IMR-90 (cell line): Measurements from ENCODE around the gene CLRN3. TPM values are rescaled to one million over a fixed set of nuclear protein-coding genes. Genes with fewer than 3 reads are reported as not detected.

Source experiments
- ATAC-seq: fragments of 200-7000 bp; cut with Tn5 transposase; 2 replicates; pipeline ENCODE4 v1.9.1; 2020; ENCODE audit warnings: low read depth, mild to moderate bottlenecking, moderate library complexity
- BruUV-seq: library from RNA; stranded (reverse); fragments of 400-500 nt; replicated peaks from 2 replicates; lab custom pipeline; 2021; lab: Mats Ljungman, UMichigan
- CTCF ChIA-PET: fragments of 300-600 bp; formaldehyde crosslinking; extraction: SDS; loops from one replicate; lab custom pipeline; 2021; ENCODE audit warnings: antibody characterized with exemption; lab: Yijun Ruan, JAX
- POLR2A ChIA-PET: fragments of 300-600 bp; sonication (Branson Sonifier 250); formaldehyde crosslinking; loops from one replicate; lab custom pipeline; 2022; ENCODE audit warnings: antibody characterized with exemption; ENCODE audit not compliant: unreplicated experiment; lab: Charles Lee
- DNase-seq: peaks from one replicate; pipeline ENCODE4 v3.0.0; 2013
- H2AFZ ChIP-seq: replicated peaks from 2 replicates; pipeline ENCODE3; 2013; ENCODE audit warnings: low read length, mild to moderate bottlenecking; ENCODE audit not compliant: poor library complexity
- H2AK5ac ChIP-seq: 2 replicates; pipeline ENCODE4 v1.6.1; 2013; ENCODE audit warnings: low read depth, low read length, inconsistent platforms
- H2AK9ac ChIP-seq: replicated peaks from 2 replicates; pipeline ENCODE3; 2013; ENCODE audit warnings: mild to moderate bottlenecking, low read depth, low read length, moderate library complexity; ENCODE audit not compliant: poor library complexity
- H2BK120ac ChIP-seq: 2 replicates; pipeline ENCODE4 v1.6.1; 2013; ENCODE audit warnings: low read depth, low read length, inconsistent platforms
- H2BK15ac ChIP-seq: 3 replicates; pipeline ENCODE4 v1.6.1; 2013; ENCODE audit warnings: low read depth, low read length, inconsistent platforms
- H2BK20ac ChIP-seq: 2 replicates; pipeline ENCODE4 v1.6.1; 2013; ENCODE audit warnings: low read depth, mild to moderate bottlenecking, inconsistent platforms, low read length, moderate library complexity
- H2BK5ac ChIP-seq: 2 replicates; pipeline ENCODE4 v1.6.1; 2013; ENCODE audit warnings: mild to moderate bottlenecking, low read depth, low read length, inconsistent platforms; ENCODE audit not compliant: poor library complexity, severe bottlenecking
- H3K14ac ChIP-seq: replicated peaks from 2 replicates; pipeline ENCODE4 v1.6.1; 2013; ENCODE audit warnings: low read depth, low read length, inconsistent platforms
- H3K18ac ChIP-seq: 2 replicates; pipeline ENCODE4 v1.6.1; 2013; ENCODE audit warnings: low read depth, low read length, control low read depth
- H3K23ac ChIP-seq: 2 replicates; pipeline ENCODE4 v1.6.1; 2013; ENCODE audit warnings: low read depth, low read length, inconsistent platforms
- H3K27ac ChIP-seq: 2 replicates; pipeline ENCODE4 v1.5.1; 2013; ENCODE audit warnings: mild to moderate bottlenecking, control low read depth, low read length; ENCODE audit not compliant: insufficient read depth
- H3K27me3 ChIP-seq: 2 replicates; pipeline ENCODE4 v1.6.1; 2013; ENCODE audit warnings: low read length; ENCODE audit not compliant: control insufficient read depth, insufficient read depth
- H3K36me3 ChIP-seq: 2 replicates; pipeline ENCODE4 v1.6.1; 2013; ENCODE audit warnings: low read length, mixed read lengths; ENCODE audit not compliant: control insufficient read depth, insufficient read depth
- H3K4ac ChIP-seq: 2 replicates; pipeline ENCODE4 v1.6.1; 2013; ENCODE audit warnings: low read depth, low read length, inconsistent platforms
- H3K4me1 ChIP-seq: 2 replicates; pipeline ENCODE4 v1.6.1; 2013; ENCODE audit warnings: low read length, mixed read lengths; ENCODE audit not compliant: control insufficient read depth, insufficient read depth
- H3K4me2 ChIP-seq: 2 replicates; pipeline ENCODE4 v1.6.1; 2013; ENCODE audit warnings: low read depth, mild to moderate bottlenecking, control low read depth, low read length, moderate library complexity
- H3K4me3 ChIP-seq: 2 replicates; pipeline ENCODE4 v1.5.1; 2013; ENCODE audit warnings: low read depth, mild to moderate bottlenecking, control low read depth, low read length, moderate library complexity; ENCODE audit not compliant: insufficient read depth
- H3K56ac ChIP-seq: 2 replicates; pipeline ENCODE4 v1.6.1; 2013; ENCODE audit warnings: low read length, inconsistent platforms; ENCODE audit not compliant: insufficient read depth; ENCODE audit errors: extremely low read depth
- H3K79me1 ChIP-seq, 2 experiments: 2 replicates each; pipeline ENCODE4 v1.6.1; 2013; ENCODE audit warnings: low read length in 2 of 2, inconsistent platforms in 1 of 2, low read depth in 1 of 2
- H3K9ac ChIP-seq: 2 replicates; pipeline ENCODE4 v1.6.1; 2013; ENCODE audit warnings: low read depth, low read length, control low read depth
- H3K9me1 ChIP-seq: 2 replicates; pipeline ENCODE4 v1.6.1; 2013; ENCODE audit warnings: low read length, inconsistent platforms; ENCODE audit not compliant: insufficient read depth
- H3K9me3 ChIP-seq: 2 replicates; pipeline ENCODE4 v1.6.1; 2013; ENCODE audit warnings: low read length; ENCODE audit not compliant: control insufficient read depth, insufficient read depth
- H4K20me1 ChIP-seq: 2 replicates; pipeline ENCODE4 v1.6.1; 2013; ENCODE audit warnings: low read length, inconsistent platforms; ENCODE audit not compliant: insufficient read depth
- H4K5ac ChIP-seq: 2 replicates; pipeline ENCODE4 v1.6.1; 2013; ENCODE audit warnings: mild to moderate bottlenecking, low read depth, low read length, control low read depth
- H4K8ac ChIP-seq, 2 experiments: 2 replicates each; pipeline ENCODE4 v1.6.1; 2013; ENCODE audit warnings: low read depth in 2 of 2, low read length in 2 of 2, control low read depth in 1 of 2, inconsistent platforms in 1 of 2
- H4K91ac ChIP-seq: 2 replicates; pipeline ENCODE4 v1.6.1; 2013; ENCODE audit warnings: low read depth, low read length, inconsistent platforms; ENCODE audit not compliant: insufficient read depth
- BHLHE40 ChIP-seq: fragments of 150-350 bp; IDR thresholded peaks from 2 replicates; pipeline ENCODE4 v1.6.1; 2016; ENCODE audit warnings: mild to moderate bottlenecking, low read depth, low read length
- CHD1 ChIP-seq: IDR thresholded peaks from 2 replicates; pipeline ENCODE4 v1.6.1; 2012; ENCODE audit warnings: low read depth, low read length, improper control_type of control experiment
- FOS ChIP-seq: fragments of 150-350 bp; IDR thresholded peaks from 2 replicates; pipeline ENCODE4 v1.6.1; 2016; ENCODE audit warnings: low read depth, low read length
- MAZ ChIP-seq: IDR thresholded peaks from 2 replicates; pipeline ENCODE4 v1.6.1; 2012; ENCODE audit warnings: low read depth, mild to moderate bottlenecking, low read length, improper control_type of control experiment, moderate library complexity, borderline replicate concordance
- MXI1 ChIP-seq: IDR thresholded peaks from 2 replicates; pipeline ENCODE4 v1.6.1; 2012; ENCODE audit warnings: low read depth, mild to moderate bottlenecking, low read length, moderate library complexity, borderline replicate concordance
- SMC3 ChIP-seq: fragments of 150-350 bp; IDR thresholded peaks from 2 replicates; pipeline ENCODE4 v1.6.1; 2016; ENCODE audit warnings: low read depth, mild to moderate bottlenecking, antibody characterized with exemption, low read length, moderate library complexity
- USF2 ChIP-seq: fragments of 150-350 bp; IDR thresholded peaks from 2 replicates; pipeline ENCODE4 v1.6.1; 2017; ENCODE audit warnings: mild to moderate bottlenecking, antibody characterized with exemption, low read length, low read depth
- WGBS, 2 experiments: methylation state at CpG; one replicate each; pipeline versions ENCODE4 v1.1.5 to v1.1.7; 2013; ENCODE audit warnings: missing lambda C conversion rate in 2 of 2; ENCODE audit not compliant: insufficient read length in 1 of 2; ENCODE audit errors: extremely low coverage in 2 of 2; 5-methylcytosine and 5-hydroxymethylcytosine counted together
- dilution Hi-C: fragments of 300-500 bp; cut with HindIII; formaldehyde crosslinking; loops from one replicate; pipeline ENCODE4 v1.14.3; 2018; ENCODE audit warnings: low sequenced_read_pairs; ENCODE audit not compliant: unreplicated experiment
- in situ Hi-C: fragments of 300-500 bp; cut with MboI; formaldehyde crosslinking; loops from 3 replicates; pipeline ENCODE4 v1.14.3; 2019; ENCODE audit warnings: low sequenced_read_pairs, inconsistent platforms, mixed read lengths
- intact Hi-C: fragments of 100-400 bp; cut with micrococcal nuclease; formaldehyde crosslinking; loops from 2 replicates; pipeline ENCODE4 v1.10.0; 2022
- polyA plus RNA-seq, 3 experiments: library from polyadenylated mRNA; depleted of rRNA; stranded (reverse); fragments of >200 nt; gene quantifications; 2 replicates each; pipeline ENCODE4 v1.2.3, GENCODE V29; 2012; ENCODE audit warnings: low replicate concordance in 1 of 3
- total RNA-seq: library from RNA; depleted of rRNA; stranded (reverse); fragments of >200 nt; gene quantifications from 2 replicates; pipeline ENCODE4 v1.2.3, GENCODE V29; 2012
- TF ChIP-seq, protein P1 (sequence below): conservative IDR thresholded peaks from 2 replicates; pipeline ENCODE4 v1.5.1; 2012; ENCODE audit warnings: mild to moderate bottlenecking, low read depth, low read length, improper control_type of control experiment

Gene CLRN3
- total and polyA plus RNA-seq, 2 of the 4 experiments (the other 2 are of a cell fraction): not detected

- no peak overlapping the region for H3K18ac ChIP-seq
- H4K20me1 ChIP-seq: no peaks in the 10 kb centered on the region
- 79% methylated on average over 2 of the region's 6 CpGs; no CpG with 5 or more reads in 1 of the 2 experiments for WGBS, 2 experiments
- no peak overlapping the region for H3K4ac ChIP-seq
- no peak overlapping the region for H2BK120ac ChIP-seq
- ATAC-seq (no peak), DNase-seq (no peak)
- H4K5ac ChIP-seq: no peak overlapping the region
- no peak overlapping the region for H2AK5ac ChIP-seq
- ChIA-PET POLR2A (no interaction called here), CTCF (no interaction called here)
- H3K56ac ChIP-seq: no peak overlapping the region
- H3K14ac ChIP-seq: no peak overlapping the region
- H3K4me2 ChIP-seq: no peak overlapping the region
- dilution Hi-C loops (no loop called here), in situ Hi-C loops (no loop called here), intact Hi-C loops (no loop called here)
- H2AK9ac ChIP-seq: no peak overlapping the region
- H4K91ac ChIP-seq: no peak overlapping the region
- no peak overlapping the region for H3K9ac ChIP-seq
- TF ChIP-seq MAZ (no peak), CHD1 (no peak), USF2 (no peak), FOS (no peak), BHLHE40 (no peak), MXI1 (no peak), SMC3 (no peak)
- TF ChIP-seq, protein P1, sequence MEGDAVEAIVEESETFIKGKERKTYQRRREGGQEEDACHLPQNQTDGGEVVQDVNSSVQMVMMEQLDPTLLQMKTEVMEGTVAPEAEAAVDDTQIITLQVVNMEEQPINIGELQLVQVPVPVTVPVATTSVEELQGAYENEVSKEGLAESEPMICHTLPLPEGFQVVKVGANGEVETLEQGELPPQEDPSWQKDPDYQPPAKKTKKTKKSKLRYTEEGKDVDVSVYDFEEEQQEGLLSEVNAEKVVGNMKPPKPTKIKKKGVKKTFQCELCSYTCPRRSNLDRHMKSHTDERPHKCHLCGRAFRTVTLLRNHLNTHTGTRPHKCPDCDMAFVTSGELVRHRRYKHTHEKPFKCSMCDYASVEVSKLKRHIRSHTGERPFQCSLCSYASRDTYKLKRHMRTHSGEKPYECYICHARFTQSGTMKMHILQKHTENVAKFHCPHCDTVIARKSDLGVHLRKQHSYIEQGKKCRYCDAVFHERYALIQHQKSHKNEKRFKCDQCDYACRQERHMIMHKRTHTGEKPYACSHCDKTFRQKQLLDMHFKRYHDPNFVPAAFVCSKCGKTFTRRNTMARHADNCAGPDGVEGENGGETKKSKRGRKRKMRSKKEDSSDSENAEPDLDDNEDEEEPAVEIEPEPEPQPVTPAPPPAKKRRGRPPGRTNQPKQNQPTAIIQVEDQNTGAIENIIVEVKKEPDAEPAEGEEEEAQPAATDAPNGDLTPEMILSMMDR: no peak
- no peaks in the 10 kb centered on the region for H3K79me1 ChIP-seq
- H3K9me1 ChIP-seq: no peaks in the 10 kb centered on the region
- no peak overlapping the region for H4K8ac ChIP-seq
- no TSS peak for BruUV-seq
- no peak overlapping the region for H2BK15ac ChIP-seq
- no peak overlapping the region for H3K27ac ChIP-seq
- no peaks in the 10 kb centered on the region for H3K27me3 ChIP-seq
- no peaks in the 10 kb centered on the region for H3K4me1 ChIP-seq
- H3K23ac ChIP-seq: no peak overlapping the region
- no peak overlapping the region for H2BK5ac ChIP-seq
- no peaks in the 10 kb centered on the region for H3K36me3 ChIP-seq
- H2BK20ac ChIP-seq: no peak overlapping the region
- H3K9me3 ChIP-seq: peaks cover 8% of the 10 kb centered on the region
- H3K4me3 ChIP-seq: no peak overlapping the region
- H2AFZ ChIP-seq: no peak overlapping the region
Observed at GRCh38 chr10:127860592-127860991, 32.1 kb downstream of the CLRN3 start.
